GM19240 (cell line): ENCODE measurements around the gene RP2.

Experiments
- DNase-seq: peaks from one replicate; pipeline ENCODE4 v3.0.0; 2011; ENCODE audit warnings: low spot score; ENCODE audit not compliant: insufficient read length

Gene RP2

DNA sequence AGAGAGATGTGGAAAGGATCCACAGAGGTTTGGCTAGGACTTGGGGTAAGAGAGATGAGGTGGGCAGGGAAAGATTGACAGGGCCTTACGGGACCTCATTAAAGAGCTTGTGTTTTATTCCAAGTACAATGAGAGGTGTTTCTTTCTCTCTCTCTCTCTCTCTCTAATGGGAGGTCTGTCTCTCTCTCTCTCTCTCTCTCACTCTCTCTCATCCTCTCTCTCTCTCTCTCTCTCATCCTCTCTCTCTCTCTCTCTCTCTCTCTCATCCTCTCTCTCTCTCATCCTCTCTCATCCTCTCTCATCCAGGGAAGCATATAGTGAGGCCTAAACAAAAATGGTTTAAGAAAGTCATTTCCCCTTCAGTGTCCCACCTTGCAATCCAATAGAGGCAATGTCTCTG lies 80.8 kb downstream of the RP2 start:
- no peak for DNase-seq

DNA sequence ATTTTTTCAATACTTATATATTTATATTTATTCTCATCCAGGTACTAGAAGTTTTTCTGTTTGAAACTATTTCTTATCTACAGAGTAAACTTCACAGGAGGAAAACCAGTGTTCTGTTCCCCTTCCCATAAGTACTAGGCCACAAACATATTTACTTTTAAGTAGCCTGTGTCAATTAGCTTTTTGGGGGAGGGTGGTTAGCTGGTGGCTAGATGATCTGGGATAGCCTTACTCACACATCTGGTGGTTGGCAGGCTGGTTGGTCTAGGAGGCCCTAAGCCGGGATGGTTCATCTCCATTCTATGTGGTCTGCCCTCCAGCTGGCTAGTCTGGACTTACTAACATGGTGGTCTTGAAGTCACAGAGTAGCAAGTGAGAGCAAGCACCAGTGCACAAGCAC lies 81.6 kb downstream of the RP2 start:
- DNase-seq: no peak

DNA sequence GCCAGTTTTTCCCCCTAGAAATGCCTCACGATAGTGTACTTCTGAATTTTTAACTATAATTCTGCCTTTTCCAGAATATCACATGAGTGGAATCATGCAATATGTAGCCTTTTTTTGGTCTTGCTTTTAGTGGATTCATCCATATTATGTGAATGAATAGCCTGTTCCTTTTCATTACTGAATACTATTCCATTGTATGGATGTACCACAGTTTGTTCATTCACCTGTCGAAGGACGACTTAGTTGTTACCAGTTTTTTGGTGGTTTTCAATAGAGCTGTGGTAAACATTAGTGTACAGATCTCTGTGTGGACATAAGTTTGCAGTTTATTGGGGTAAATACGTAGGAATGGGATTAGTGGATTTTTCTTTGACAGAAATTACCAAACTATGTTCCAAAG lies 83.4 kb downstream of the RP2 start:
- no peak for DNase-seq

DNA sequence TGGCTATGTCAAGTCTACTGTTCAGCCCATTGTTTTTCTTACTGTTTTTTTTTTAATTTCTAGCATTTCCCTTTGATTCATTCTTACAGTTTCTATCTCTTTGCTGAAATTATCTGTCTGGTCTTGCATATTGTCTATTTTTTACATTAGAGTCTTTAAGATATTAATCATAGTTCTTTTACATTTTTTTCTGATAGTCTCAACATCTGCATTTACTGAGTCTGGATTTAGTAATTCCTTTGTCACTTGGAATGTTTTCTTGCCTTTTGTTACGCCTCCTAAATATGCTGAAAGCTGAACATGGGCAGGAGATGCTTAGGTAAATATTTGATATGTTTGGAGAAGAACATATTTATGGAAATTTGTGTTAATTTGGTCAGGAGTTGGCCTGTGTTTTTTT lies 85.8 kb downstream of the RP2 start:
- DNase-seq: no peak

DNA sequence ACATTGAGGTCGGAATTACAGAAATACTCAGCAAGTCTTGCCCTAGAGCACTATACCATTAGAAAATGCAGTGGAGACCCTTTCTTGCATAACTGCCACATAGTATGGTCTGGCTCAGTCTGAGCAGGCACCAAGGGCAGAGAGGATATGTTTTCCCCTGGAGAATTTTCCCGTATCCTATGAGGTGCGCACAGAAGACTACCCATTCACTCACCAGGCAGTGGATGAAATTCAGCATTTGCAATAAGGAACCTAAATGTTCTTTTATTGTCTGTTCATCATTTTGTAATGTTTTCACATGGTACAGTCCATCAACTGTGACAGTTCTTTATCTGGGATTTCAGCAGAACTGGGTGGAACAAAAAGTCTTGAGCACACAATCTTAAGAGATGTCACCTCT lies 90.9 kb downstream of the RP2 start:
- DNase-seq: no peak

DNA sequence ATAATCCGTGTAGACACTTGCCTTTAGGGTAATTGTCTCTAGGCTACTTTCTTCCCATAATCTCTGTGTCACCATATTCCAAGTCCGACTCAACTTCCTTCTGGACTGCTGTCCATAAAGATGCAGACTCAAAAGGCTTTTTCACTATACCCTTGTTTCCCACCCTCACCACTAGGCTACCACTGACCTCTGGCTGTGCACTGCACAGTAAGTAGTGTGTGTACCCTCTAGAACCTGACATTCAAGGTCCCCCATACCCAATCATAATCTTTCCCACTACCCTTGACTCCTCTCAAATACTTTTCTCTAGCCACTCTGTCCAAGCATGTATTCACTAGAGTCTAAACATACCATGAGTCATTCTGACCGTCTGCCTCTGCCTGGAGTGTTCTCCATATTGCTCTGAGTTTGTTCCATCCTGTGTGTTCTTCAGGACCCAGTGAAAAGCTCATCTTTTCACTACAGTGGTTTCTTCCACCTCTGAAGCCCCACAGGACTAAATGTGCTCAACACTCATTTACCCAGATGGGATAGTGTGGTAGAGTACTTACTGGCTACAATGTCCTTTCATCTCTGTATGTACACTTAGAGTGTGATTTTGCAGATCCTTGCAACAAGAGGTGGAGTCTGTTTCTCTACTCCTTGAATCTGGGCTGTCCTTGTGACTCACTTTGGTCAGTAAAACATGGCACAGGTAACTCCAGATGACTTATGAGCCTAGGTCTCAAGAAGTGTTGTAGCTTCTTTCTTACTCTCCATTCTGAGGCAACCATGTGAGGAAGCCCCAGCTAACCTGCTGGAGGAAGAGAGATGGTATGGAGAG lies 92.8 kb downstream of the RP2 start:
- no peak for DNase-seq
